NOMO-1 treated with DMSO at 0.1 percent for 48 hours (cell line): ENCODE data around the gene TLCD5.

Experiments
- DNase-seq: peaks from one replicate; lab custom pipeline; 2025; ENCODE audit not compliant: unreplicated experiment; lab: John Stamatoyannopoulos, UW

TLCD5 gene

DNA sequence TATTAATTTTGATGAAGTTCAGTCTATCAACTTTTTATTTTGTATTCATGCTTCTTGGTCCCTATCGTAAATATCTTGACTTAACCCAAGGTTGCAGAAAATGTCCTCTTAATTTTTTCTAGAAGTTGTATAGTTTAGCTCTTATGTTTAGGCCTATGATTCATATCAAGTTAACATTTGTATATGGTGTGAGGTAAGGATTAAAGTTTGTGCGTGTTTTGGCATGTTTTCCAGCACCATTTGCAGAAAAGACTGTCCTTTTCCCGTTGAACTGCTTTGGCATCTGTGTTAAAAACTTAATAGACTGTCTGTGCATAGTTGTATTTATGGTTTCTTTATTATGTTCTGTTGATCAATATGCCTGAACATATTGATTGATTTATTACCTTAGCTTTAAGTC, 53.4 kb downstream of the TLCD5 start:
- DNase-seq, result no peak

- no peak for DNase-seq
These were observed 56.3 kb downstream of the TLCD5 start for GRCh38 chr11:120381401-120381800.
